ENCODE results near the gene CENPU. TPM values are rescaled to one million over a fixed set of nuclear protein-coding genes. Genes with fewer than 3 reads are reported as not detected.

CENPU gene
- total RNA-seq, 2 donors from 2014 or later, result 11.4 to 28.1 TPM

DNA sequence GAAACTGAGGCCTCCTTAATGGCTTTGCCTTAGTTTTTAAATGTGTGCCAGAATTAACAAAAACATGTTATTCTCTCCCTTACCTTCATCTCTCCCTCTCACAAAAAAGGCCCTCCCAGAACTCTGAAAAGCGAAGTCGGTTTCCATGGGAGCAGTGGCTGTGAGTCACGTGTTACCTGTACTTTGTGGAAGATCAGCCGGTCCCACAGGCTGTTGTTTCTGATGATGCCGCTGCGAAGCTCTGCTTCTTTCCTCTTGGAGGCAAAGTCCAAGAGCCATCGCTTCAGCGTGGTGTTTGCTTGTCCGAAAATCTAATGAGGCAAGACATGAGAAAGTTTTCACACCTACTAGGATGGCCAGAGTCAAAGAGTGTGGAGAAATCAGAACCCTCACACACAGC lies 32.5 kb upstream of the CENPU start:
- H3K9me3 ChIP-seq, result no peaks in the 10 kb centered on the region
- no peak overlapping the region for H3K4me3 ChIP-seq
- H3K9ac ChIP-seq (ENCODE audit: low read depth in 2 of 2, low read length in 2 of 2), result no peak overlapping the region
- TF ChIP-seq CTCF (IDR thresholded peaks at IDR 0.05), result no peak
- H3K27ac ChIP-seq, result no peak overlapping the region
- no peak for DNase-seq
- intact Hi-C loops (cut with DNase I), result no loop called here
- H3K36me3 ChIP-seq, result no peaks in the 10 kb centered on the region
- no peaks in the 10 kb centered on the region for H3K4me1 ChIP-seq
- H3K27me3 ChIP-seq, result no peaks in the 10 kb centered on the region

- Histone ChIP-seq H3K27me3 (no peaks in the 10 kb centered on the region), H3K9ac (ENCODE audit: low read depth in 2 of 2, low read length in 2 of 2) (no peak overlapping the region), H3K27ac (no peak overlapping the region), H3K9me3 (no peaks in the 10 kb centered on the region), H3K4me3 (no peak overlapping the region), H3K36me3 (no peaks in the 10 kb centered on the region), H3K4me1 (no peaks in the 10 kb centered on the region)
- DNase-seq, result no peak
- intact Hi-C loops (cut with DNase I), result no loop called here
- no peak for TF ChIP-seq CTCF (IDR thresholded peaks at IDR 0.05)
Observed at GRCh38 chr4:184765473-184766340, 31.8 kb upstream of the CENPU start.

DNA sequence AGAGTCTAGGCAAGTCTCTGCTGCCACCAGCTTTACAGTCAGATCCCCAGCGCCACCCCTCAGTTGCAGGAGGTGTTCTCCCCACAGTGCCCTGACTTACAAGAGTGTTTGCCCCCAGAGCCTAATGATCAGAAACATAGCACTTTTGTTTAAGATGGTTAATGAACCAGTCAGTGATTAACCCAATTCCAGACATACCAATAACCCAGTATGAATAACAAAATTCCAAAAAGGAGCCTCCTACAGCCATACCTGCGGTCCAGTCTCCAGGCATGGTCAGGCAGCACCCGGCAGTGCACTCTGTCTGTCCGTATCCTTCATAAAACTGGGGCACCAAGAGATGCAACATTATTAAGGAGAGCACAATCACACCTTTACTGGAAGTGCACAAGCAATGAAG lies 30.7 kb upstream of the CENPU start:
- no peak for DNase-seq
- no peak for TF ChIP-seq CTCF (IDR thresholded peaks at IDR 0.05)
- Histone ChIP-seq H3K4me3 (no peak overlapping the region), H3K27me3 (no peaks in the 10 kb centered on the region), H3K4me1 (no peaks in the 10 kb centered on the region), H3K9me3 (no peaks in the 10 kb centered on the region), H3K36me3 (no peaks in the 10 kb centered on the region), H3K9ac (ENCODE audit: low read depth in 2 of 2, low read length in 2 of 2) (no peak overlapping the region), H3K27ac (no peak overlapping the region)
- intact Hi-C loops (cut with DNase I), result no loop called here

DNA sequence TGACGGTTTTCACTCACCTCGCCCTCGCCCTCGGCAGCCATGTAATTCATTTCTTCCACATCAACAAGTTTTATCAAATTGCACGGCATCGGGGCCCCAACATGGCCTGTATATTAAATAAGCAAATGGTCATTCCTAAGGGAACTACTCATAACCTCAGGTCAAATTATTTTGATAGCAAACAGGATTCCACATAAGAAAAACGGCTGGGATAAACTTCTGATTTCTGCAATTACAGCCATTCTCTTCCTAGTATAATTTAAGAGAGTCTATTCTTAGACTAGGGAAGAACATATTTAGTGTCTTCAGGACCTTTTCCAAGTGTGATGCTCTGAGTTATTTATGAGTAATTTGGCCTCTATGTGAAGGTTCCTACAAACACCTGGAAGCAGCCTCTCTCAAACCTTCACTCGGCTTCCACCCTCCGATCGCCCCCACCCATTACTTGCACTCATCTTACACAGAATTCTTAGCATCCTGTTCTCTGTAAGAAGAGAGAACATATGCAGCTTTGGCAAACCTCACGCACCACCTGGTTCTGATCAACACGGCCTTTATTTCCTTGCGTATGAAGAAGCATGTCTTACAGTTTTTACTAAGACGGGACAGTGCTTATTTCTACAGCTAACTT lies 29.4 kb upstream of the CENPU start:
- Histone ChIP-seq H3K27me3 (no peaks in the 10 kb centered on the region), H3K9me3 (no peaks in the 10 kb centered on the region), H3K27ac (no peak overlapping the region), H3K9ac (ENCODE audit: low read depth in 2 of 2, low read length in 2 of 2) (no peak overlapping the region), H3K4me1 (no peaks in the 10 kb centered on the region), H3K36me3 (no peaks in the 10 kb centered on the region), H3K4me3 (no peak overlapping the region)
- no peak for DNase-seq
- no peak for TF ChIP-seq CTCF (IDR thresholded peaks at IDR 0.05)
- intact Hi-C loops (cut with DNase I), result no loop called here

GRCh38 chr4:184762100-184762499 lies 28.2 kb upstream of the CENPU start:
- no peak for DNase-seq
- intact Hi-C loops (cut with DNase I), result no loop called here
- Histone ChIP-seq H3K27ac (no peak overlapping the region), H3K9ac (ENCODE audit: low read depth in 2 of 2, low read length in 2 of 2) (no peak overlapping the region), H3K4me3 (no peak overlapping the region), H3K4me1 (no peaks in the 10 kb centered on the region), H3K9me3 (no peaks in the 10 kb centered on the region), H3K27me3 (no peaks in the 10 kb centered on the region), H3K36me3 (no peaks in the 10 kb centered on the region)
- no peak for TF ChIP-seq CTCF (IDR thresholded peaks at IDR 0.05)
